ENCODE results near the gene TGM2. TPM values are rescaled to one million over a fixed set of nuclear protein-coding genes. Genes with fewer than 3 reads are reported as not detected.

The TGM2 gene
- total and polyA plus RNA-seq, 9 of the 15 experiments (the other 6 are each of a cell fraction or from before 2014, with no cell fraction given) = 5.5 to 78.5 (median 37.6) TPM

- TF ChIP-seq SMARCC2 (IDR thresholded peaks at IDR 0.05; ENCODE audit: low read depth) (peak; percentile 60; the same call in 1 of the 2 replicates), L3MBTL2 (IDR thresholded peaks at IDR 0.05) (peak; percentile 19; the same call in 1 of the 2 replicates), EWSR1 (IDR thresholded peaks at IDR 0.05; ENCODE audit: borderline replicate concordance, low read depth, partially characterized antibody) (no peak), EGR1 (conservative IDR thresholded peaks at IDR 0.05) (0 out of 2 replicates have a peak, but pooled peaks have one; percentile 8), THRA (IDR thresholded peaks at IDR 0.05) (no peak), E4F1 (CRISPR knock-in tag; IDR thresholded peaks at IDR 0.05; ENCODE audit: borderline replicate concordance) (no peak), HMGN3 (IDR thresholded peaks at IDR 0.05; ENCODE audit: borderline replicate concordance, extremely low read depth, insufficient read length, low read depth, low read length) (peak; percentile 53), ESRRB (CRISPR knock-in tag; IDR thresholded peaks at IDR 0.05; ENCODE audit: borderline replicate concordance) (no peak), ILF3 (IDR thresholded peaks at IDR 0.05; ENCODE audit: borderline replicate concordance) (no peak), ZNF347 (CRISPR knock-in tag; IDR thresholded peaks at IDR 0.05; ENCODE audit: low read depth) (no peak), HIVEP1 (CRISPR knock-in tag; IDR thresholded peaks at IDR 0.05) (no peak), ETV5 (CRISPR knock-in tag; IDR thresholded peaks at IDR 0.05; ENCODE audit: low read depth) (no peak), XRCC4 (IDR thresholded peaks at IDR 0.05; ENCODE audit: extremely low read depth, insufficient read depth, insufficient read length) (no peak), HMGXB4 (CRISPR knock-in tag; IDR thresholded peaks at IDR 0.05) (no peak), AFF4 (CRISPR knock-in tag; IDR thresholded peaks at IDR 0.05) (no peak), ZNF75A (CRISPR knock-in tag; IDR thresholded peaks at IDR 0.05) (no peak), GABPA (tag; conservative IDR thresholded peaks at IDR 0.05; ENCODE audit: low read depth) (no peak), JUNB (CRISPR knock-in tag; conservative IDR thresholded peaks at IDR 0.05) (no peak)
These were observed 4.9 kb downstream of the TGM2 start (continued) for GRCh38 chr20:38159957-38160756.
